Spleen (tissue), 11 donors: Measurements from ENCODE around the gene PDIA5. TPM values are rescaled to one million over a fixed set of nuclear protein-coding genes. Genes with fewer than 3 reads are reported as not detected.
A peak's percentile ranks its signal among the peaks of the same experiment; 100 is the strongest.

Experiments
- DNase-seq: peaks from one replicate; pipeline ENCODE4 v3.0.0-alpha.2; 2020
- H3K27ac ChIP-seq, 8 donors: fragments of 200-600 bp; sonication (generic) in 7 of 8; 1 replicate in 4 of 8; 2 replicates in 4 of 8; pipeline versions ENCODE4 v1.5.0 to v1.8.0; 2016 to 2021; ENCODE audit warnings: inconsistent platforms in 4 of 8, mild to moderate bottlenecking in 4 of 8, moderate library complexity in 1 of 8
- H3K27me3 ChIP-seq, 7 donors: fragments of 200-600 bp; sonication (generic) in 6 of 7; replicated peaks in 1 of 7; 1 replicate in 4 of 7; 2 replicates in 3 of 7; pipeline versions ENCODE4 v1.5.0 to v1.8.0; 2016 to 2021; ENCODE audit warnings: inconsistent platforms in 3 of 7, mild to moderate bottlenecking in 1 of 7
- H3K36me3 ChIP-seq, 6 donors: fragments of 200-600 bp; sonication (generic) in 5 of 6; 1 replicate in 4 of 6; 2 replicates in 2 of 6; pipeline versions ENCODE4 v1.5.0 to v1.8.0; 2016 to 2021; ENCODE audit warnings: inconsistent platforms in 2 of 6
- H3K4me1 ChIP-seq, 6 donors: fragments of 200-600 bp; sonication (generic) in 5 of 6; 1 replicate in 3 of 6; 2 replicates in 3 of 6; pipeline versions ENCODE4 v1.5.0 to v1.8.0; 2016 to 2021; ENCODE audit warnings: inconsistent platforms in 3 of 6
- H3K4me3 ChIP-seq, 8 donors: fragments of 200-600 bp; sonication (generic) in 7 of 8; 1 replicate in 4 of 8; 2 replicates in 4 of 8; pipeline versions ENCODE4 v1.5.0 to v1.8.0; 2016 to 2021; ENCODE audit warnings: inconsistent platforms in 4 of 8, mild to moderate bottlenecking in 4 of 8, moderate library complexity in 2 of 8
- H3K9me3 ChIP-seq, 8 donors: fragments of 200-600 bp; sonication (generic) in 7 of 8; 1 replicate in 4 of 8; 2 replicates in 4 of 8; pipeline versions ENCODE4 v1.5.0 to v1.8.0; 2016 to 2021; ENCODE audit warnings: inconsistent platforms in 4 of 8
- CTCF ChIP-seq, 11 experiments: fragments of 200-600 bp in 7 of 11; fragments of 450-650 bp in 4 of 11; sonication (generic) in 4 of 11; IDR thresholded peaks in 8 of 11; conservative IDR thresholded peaks in 3 of 11; 1 replicate in 7 of 11; 2 replicates in 4 of 11; pipeline versions ENCODE4 v1.4.0 to v1.8.0; 2016 to 2021; ENCODE audit warnings: antibody characterized with exemption in 11 of 11, inconsistent platforms in 4 of 11, mild to moderate bottlenecking in 1 of 11
- POLR2A ChIP-seq, 3 donors: fragments of 450-650 bp; IDR thresholded peaks; one replicate each; pipeline ENCODE4 v1.5.1; 2017; ENCODE audit warnings: antibody characterized with exemption in 3 of 3, mild to moderate bottlenecking in 1 of 3
- POLR2AphosphoS5 ChIP-seq, 3 donors: sonication (generic); formaldehyde crosslinking; IDR thresholded peaks; one replicate each; pipeline ENCODE4 v1.5.1; 2017; ENCODE audit warnings: antibody characterized with exemption in 3 of 3
- WGBS, 5 donors: extraction: QIAGEN DNeasy Blood & Tissue Kit in 3 of 5; methylation state at CpG; one replicate each; pipeline versions ENCODE4 v1.1.5 to v1.1.7; 2013 to 2018; 5-methylcytosine and 5-hydroxymethylcytosine counted together
- intact Hi-C: fragments of 100-400 bp; cut with DNase I; formaldehyde crosslinking; loops from one replicate; pipeline ENCODE4 v1.15.0; 2023; ENCODE audit warnings: low total_unique reads
- polyA plus RNA-seq, 3 donors: library from polyadenylated mRNA; stranded (reverse); fragments of 200-250 nt; gene quantifications; one replicate each; pipeline ENCODE4 v1.2.1, GENCODE V29; 2013
- total RNA-seq, 7 donors: library from RNA; depleted of rRNA in 3 of 7; stranded (reverse); fragments of >200 nt in 3 of 7; fragmentation: NEBNext Ultra II Directional in 4 of 7; extraction: Animal tissue kit (Norgen Biotek cat#: 25700) in 4 of 7; gene quantifications; one replicate each; pipeline versions ENCODE4 v1.1.0 to v1.2.1, GENCODE V29; 2016 to 2021
- donor health status: healthy with polysubstance abuse.
- donor health status: DM: no; HTN: no; CAD: no; lungs with moderate emphysema.
- donor health status: DM: no; HTN: no; CAD: no.
- donor health status: Bipolar disorder and iron deficiency.
- donor health status: healthy.
- donor health status: DM: no; HTN: no; CAD: no.
- donor health status: DM: yes; HTN: yes; CAD: no.

The PDIA5 gene
- total and polyA plus RNA-seq, 10 donors, result 5.8 to 30.2 (median 19.7) TPM

DNA sequence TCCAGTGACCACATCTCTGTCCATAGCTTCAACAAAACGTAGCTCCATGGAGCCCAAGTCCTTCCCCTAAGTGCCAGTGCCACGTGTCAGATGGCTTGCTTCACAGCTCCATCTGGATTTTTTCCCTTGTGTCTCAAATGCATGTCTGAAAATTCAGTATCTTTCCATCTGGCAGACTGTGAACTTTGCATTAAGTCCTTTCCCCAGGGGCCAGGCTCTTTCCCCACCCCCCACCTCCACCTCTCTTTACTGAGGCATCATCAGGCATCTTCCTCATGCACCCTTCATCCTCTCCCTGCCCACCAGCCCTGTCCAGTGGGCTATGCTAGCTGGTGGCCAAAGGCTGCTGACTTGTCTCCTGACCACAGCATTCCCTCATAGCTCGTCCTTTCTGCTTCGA lies 53.7 kb downstream of the PDIA5 start:
- Histone ChIP-seq H3K27me3 (no peaks in the 10 kb centered on the region), H3K9me3 (no peaks in the 10 kb centered on the region), H3K27ac (no peak overlapping the region), H3K4me1 (peaks cover 0 to 5% (median 0%) of the 10 kb centered on the region in 6 donors), H3K36me3 (peaks cover 0 to 99% (median 40%) of the 10 kb centered on the region in 6 donors), H3K4me3 (no peak overlapping the region)
- DNase-seq, result peak; percentile 21
- intact Hi-C loops, result no loop called here
- TF ChIP-seq POLR2AphosphoS5 (IDR thresholded peaks at IDR 0.05) (no peak), CTCF (IDR thresholded peaks at IDR 0.05 in 8 of 11, conservative IDR thresholded peaks at IDR 0.05 in 3 of 11) (no peak), POLR2A (IDR thresholded peaks at IDR 0.05) (no peak)
- 85 to 97% (median 95%) methylated on average over 4 of the region's 4 CpGs for WGBS, 5 donors

GRCh38 chr3:123122057-123122456 lies 55.2 kb downstream of the PDIA5 start:
- peaks cover 0 to 5% (median 0%) of the 10 kb centered on the region in 6 donors for H3K4me1 ChIP-seq
- intact Hi-C loops, result no loop called here
- H3K36me3 ChIP-seq, result peaks cover 0 to 99% (median 39%) of the 10 kb centered on the region in 6 donors
- no peaks in the 10 kb centered on the region for H3K27me3 ChIP-seq
- H3K27ac ChIP-seq, result no peak overlapping the region
- no peak overlapping the region for H3K4me3 ChIP-seq
- WGBS, 5 donors, result 71 to 87% (median 75%) methylated on average over 5 of the region's 5 CpGs
- H3K9me3 ChIP-seq, result no peaks in the 10 kb centered on the region
- TF ChIP-seq POLR2A (IDR thresholded peaks at IDR 0.05) (no peak), POLR2AphosphoS5 (IDR thresholded peaks at IDR 0.05) (no peak), CTCF (IDR thresholded peaks at IDR 0.05 in 8 of 11, conservative IDR thresholded peaks at IDR 0.05 in 3 of 11) (no peak)
- no peak for DNase-seq

- intact Hi-C loops, result no loop called here
- peaks cover 0 to 99% (median 40%) of the 10 kb centered on the region in 6 donors for H3K36me3 ChIP-seq
- no peak overlapping the region for H3K27ac ChIP-seq
Measured at GRCh38 chr3:123122525-123123315, 55.9 kb downstream of the PDIA5 start.

More at GRCh38 chr3:123122525-123123315, 55.9 kb downstream of the PDIA5 start:
- peaks cover 0 to 5% (median 0%) of the 10 kb centered on the region in 6 donors for H3K4me1 ChIP-seq
- TF ChIP-seq POLR2A (IDR thresholded peaks at IDR 0.05) (no peak), POLR2AphosphoS5 (IDR thresholded peaks at IDR 0.05) (no peak), CTCF (IDR thresholded peaks at IDR 0.05 in 8 of 11, conservative IDR thresholded peaks at IDR 0.05 in 3 of 11) (no peak)
- no peaks in the 10 kb centered on the region for H3K9me3 ChIP-seq
- WGBS, 5 donors, result 53 to 81% (median 71%) methylated on average over 8 of the region's 8 CpGs
- no peaks in the 10 kb centered on the region for H3K27me3 ChIP-seq
- DNase-seq, result peak; percentile 19
- no peak overlapping the region for H3K4me3 ChIP-seq
